Stimulated activated naive CD4-positive, alpha-beta T cell treated with Interleukin-2 at 50 U/mL for 16 hours (primary cell): ENCODE data around the gene HSPA1L.

Experiments
- DNase-seq: peaks from one replicate; lab custom pipeline; 2025; lab: John Stamatoyannopoulos, UW

The HSPA1L gene

DNA sequence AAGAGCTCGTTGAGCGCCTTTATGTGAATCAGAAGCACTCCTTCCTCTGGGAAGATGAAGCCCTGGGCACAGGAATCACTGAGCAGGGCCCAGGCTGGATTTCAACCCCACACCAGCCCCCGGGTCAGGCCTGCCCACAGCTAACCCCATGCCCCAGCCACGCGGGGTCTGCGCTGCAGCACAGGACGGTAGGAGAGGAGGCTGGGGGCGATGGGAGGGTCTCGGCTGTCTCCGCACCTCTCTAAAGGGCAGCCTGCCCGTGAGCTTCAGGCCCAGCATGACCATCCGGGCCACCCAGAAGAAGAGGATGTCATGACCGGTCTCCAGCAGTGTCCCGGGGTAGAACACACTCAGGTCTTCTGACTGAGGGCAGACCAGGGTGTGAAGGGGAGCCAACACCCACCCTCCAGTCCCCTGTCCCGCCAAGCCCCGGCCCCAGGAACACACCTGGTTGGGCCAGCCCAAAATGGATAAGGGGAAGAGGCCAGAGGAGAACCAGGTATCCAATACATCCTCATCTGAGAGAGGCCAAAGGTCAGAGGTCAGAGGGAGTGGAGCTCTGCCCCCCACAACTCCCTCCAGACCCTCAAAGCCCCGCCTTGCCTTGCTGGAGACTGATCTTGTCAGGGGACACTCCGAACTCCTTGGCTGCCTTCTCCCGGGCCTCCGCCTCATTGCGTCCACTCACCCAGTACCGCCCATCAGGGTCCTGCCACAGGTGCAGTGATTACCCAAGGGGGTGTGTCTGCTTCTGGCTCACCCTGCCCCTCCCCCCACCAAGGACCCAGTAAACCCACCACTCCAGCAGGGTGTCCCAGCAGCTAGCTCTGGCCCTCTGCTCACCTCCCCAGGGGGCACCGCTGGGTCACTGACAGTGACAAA lies 33.6 kb downstream of the HSPA1L start:
- no peak for DNase-seq

DNA sequence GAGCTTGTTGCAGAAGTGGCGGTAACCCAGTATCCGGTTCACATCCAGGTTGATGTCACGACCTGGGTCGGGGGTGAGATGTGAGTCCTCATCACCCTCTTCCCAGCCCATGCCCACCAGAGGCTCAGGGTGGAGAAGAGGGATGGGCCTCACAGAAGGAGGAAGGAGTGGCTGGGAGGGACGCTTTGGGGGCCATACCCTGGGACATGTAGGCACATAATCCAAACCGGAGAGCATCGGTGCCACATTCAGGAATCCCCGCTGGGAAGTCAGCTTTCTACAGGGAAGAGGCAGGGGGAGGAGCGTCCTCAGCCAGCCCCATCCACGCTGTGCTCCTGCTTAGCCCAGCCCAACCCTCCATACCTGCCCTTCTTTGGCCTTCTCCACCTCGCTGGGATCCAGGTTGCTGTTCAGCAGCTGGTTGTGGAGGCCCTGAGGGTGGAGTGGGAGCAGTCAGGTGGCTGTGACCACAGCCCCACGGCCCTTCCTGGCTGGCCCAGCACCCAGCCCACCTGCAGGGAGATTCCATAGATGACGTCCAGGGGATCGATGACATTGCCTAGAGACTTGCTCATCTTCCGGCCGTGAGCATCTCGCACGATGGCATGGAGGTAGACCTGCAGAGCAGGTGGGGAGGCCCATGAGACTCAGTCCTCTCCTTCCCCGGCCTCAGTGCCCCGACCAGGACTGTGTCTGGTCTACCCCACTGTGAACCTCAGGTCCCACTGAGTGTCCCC lies 34.4 kb downstream of the HSPA1L start:
- DNase-seq, result no peak

DNA sequence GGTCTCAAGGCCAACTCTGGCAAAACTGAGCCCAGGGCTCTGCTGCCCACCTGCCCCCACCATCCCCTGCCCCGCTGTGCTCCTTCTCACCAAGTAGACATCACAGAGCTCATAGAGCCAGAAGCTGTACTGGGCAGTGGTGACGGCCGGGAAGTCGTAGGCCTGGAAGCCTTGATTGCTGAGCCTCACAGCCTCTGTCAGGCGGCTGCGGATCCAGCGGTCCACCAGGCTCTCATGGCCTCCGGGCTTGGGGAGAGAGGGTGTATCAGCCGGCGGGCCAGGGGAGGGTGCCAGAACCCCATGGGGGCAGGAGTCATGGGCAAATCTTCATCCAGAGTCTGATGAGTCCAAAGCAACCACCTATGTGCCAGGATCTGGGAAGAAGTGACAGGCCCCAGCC lies 35.2 kb downstream of the HSPA1L start:
- no peak for DNase-seq

DNA sequence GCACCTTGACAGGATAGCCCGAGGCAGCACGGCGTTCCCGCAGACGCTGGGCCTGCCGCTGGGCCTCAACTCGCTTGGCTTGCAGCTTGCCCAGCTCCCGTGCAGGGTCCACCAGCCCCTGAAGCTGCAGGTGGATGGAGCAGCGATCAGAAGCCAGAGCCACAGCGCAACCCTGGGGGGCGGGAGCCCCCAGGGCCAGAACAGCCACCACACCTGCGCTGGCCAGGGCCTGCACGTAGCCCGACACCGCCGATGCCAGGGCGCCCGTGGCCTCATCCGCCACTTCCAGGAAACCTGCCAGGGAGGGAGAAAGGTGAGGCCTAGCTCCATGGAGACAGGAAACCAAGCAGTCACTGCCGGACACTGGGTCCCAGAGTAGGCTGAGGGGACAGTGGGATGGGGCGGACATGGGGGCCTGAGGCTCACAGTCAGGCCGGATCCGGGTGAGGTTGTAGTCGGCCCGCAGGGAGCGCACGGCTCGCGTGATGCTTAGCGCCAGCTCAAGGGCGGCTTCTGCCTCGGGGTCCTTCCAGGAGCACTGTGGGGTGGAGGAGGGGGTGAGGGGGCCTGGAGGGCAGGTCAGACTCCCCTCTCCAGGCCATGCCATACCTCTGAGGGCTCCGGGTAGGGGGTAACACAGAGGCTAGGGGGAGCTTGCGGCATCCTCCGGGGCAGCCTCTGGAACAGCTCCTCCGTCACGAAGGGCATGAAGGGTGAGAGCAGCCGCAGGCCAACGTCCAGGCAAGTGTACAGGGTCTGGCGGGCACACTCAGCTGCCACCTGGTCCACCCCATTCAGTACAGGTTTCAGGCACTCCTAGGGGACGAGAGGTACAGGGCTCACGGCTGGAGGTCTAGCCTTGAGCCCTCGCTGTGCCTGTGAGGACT lies 35.8 kb downstream of the HSPA1L start:
- no peak for DNase-seq

DNA sequence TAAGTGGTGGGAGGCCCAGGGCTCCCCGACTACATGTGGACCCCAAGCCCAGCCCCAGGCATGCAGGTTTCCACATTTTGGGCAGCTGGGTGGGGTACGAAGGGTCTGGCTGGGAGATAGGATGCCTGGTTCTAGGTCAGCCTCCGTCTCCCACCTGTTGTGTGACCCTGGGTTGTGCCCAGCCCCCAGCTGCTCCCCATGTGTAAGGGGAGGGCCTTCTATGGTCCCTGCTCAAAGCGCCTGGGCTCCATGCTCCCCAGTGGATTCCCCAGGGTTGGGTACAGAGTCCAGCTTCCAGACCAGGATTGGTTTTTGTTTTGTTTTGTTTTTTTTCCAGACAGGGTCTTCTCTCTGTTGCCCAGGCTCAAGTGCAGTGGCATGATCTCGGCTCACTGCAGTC lies 36.9 kb downstream of the HSPA1L start:
- DNase-seq, result no peak

DNA sequence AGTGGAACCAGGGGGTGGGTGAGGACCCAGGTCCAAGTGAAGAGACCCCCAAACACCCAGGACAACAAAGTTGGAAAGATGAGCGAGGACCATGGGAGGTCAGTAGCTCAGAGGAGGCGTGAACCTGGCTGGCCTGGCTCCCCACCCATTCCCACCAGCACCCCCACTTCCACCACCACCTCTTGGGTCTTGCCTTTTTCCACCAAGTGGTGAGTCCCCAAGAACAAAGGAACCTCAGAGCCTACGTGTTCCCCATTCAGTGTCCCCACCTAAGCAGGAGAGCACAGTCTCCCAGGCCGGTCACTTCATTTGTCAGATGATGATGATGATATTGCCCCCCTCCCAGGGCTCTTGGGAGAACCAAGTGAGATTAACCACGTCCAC lies 37.4 kb downstream of the HSPA1L start:
- DNase-seq, result no peak

DNA sequence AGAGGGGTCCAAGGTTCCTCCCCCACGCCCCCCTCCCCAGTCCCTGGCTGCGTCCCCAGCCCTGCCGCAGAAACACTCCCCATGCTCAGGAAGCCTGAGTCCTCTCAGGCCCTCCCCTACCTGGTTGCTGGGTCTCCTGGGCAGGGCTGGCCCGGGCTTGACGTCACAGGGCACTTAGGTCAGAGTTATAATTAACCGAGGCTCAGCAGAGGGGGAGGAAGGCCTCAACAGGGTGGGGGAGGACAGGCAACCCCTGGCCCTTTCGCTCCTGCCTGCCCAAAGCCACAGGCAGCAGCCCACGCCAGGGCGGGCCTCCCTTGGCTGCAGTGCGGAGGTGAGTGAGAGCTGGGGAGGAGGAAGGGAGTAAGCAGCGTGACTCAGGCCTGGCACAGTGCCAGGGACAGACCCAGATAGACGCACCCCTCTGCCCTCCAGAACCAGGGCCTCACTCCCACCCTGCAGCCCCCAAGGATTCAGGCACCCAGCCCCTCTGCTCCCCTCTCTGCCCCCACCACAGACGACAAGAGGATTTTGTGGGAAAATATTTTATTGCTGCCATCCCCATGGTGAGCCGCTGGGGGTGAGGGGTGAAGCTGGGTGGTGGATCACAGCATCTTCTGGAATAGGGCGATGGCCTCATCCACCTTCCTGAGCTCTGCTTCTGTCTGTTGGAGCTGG lies 38.0 kb downstream of the HSPA1L start, which contains the start of gene VWA7:
Gene VWA7, minus strand, starts transcription at position 340 of the 678 bp plus-strand sequence. CDS start 549 bp downstream, outside the sequence.
- DNase-seq, result peak; percentile 79

DNA sequence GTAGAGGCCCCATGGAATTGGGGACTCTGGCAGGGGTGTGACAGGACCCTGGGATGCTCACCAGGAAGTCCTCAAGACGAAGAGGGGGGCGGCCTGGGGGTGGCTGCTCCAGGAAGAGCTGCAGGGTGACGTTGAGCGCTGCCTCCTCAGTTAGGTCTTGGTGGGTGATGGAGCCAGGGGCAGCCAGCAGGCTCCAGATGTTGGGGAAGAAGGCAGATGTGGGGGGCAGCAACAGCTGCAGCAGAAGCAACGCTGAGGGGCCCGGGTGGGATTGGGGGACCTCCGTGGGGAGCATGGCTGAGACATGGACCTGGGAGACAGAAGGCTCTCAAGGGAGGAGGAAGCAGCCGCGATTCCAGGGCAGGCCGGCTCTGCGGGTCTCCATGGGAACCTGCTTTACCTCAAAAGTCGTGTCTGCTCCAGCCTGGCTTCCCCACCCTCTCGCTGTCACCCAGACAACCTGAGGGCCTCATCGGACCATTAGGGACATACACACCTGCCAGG lies 38.5 kb downstream of the HSPA1L start:
- no peak for DNase-seq

DNA sequence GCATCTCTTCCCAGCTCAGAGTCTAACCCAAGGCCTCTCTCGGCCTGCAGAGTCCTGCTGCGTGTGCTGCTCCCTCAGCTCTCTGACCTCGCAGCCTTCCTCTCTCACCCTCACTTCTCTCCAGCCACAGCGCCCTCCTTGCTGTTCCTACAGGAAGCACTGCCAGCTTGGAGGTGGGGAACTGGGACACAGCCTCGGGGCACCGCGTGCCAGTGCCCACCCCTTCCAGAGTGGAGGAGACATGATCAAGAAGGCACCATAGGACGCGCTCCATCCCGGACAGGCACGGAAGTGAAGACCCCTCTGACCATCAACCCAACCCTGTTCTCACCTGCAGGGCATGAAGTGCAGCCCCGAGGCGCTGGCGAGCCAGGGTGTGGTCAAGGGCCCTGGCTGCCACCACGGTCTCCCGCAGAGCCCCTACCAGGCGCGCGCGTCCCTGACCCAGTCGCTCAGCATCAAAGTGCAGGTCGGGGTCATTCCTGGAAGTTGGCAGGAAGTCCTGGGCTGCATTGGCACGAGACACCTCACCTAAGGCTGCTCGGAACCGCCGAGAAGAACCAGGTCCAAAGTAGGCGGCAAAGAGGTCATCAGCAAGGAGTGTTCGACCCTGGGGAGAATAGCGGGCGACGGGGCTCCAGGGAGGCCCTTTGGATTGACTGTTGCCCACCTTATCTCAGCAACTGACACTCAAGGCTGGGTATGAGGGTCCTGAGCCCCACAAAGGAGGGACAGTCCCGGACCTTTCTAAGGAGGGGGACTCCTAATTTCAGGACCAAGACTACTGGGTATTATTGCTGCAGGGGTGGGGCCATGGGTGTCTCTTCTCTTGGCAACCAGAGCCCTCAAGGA lies 39.2 kb downstream of the HSPA1L start:
- no peak for DNase-seq

DNA sequence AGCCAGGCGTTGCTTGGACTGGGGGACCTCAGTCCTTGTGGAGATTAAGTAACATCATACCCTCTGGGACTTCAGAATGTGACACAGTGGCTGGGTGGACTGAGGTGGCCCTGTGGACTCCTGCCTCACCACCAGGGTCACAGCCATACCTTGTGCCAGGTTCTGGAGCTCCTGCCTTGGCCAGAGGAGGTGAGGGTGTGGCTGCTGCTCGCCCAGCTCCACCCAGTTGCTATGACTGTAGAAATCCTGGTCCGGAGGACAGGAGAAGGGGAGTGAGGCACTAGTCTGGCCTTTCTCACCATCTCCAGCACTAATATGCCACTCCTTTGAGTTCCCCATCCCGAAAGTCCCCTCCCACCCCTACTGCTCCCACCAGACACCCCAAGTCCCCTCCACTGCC lies 39.9 kb downstream of the HSPA1L start:
- DNase-seq, result no peak

DNA sequence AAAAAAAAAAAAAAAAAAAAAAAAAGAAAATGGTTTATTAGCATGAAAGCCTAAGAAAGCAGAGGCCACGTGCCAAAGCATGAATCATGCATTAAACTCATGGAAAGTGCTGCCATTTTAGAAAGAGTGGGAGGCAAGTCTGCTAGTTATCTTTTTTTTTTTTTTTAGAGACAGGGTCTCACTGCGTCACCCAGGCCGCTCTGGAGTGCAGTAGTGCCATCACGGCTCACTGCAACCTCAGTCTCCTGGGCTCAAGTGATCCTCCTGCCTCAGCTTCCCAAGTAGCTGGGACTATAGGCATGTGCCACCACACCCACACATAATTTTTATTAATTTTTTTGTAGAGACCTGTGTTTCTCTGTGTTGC lies 43.1 kb downstream of the HSPA1L start:
- no peak for DNase-seq

DNA sequence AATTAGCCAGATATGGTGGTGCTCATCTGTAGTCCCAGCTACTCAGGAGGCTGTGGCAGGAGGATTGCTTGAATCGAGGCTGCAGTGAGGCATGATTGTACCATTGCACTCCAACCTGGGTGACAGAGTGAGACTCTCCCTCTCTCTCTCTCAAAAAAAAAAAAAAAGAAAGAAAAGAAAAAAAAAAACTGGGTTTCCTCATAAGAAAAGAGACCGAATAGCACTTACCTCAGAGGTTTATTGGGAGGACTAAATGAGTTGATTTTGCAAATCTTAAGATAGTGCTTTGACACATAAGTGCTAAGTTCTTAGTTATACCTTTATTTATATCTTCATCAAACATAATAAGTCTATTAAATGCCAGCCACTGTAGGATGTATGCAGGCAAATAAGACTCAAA lies 44.2 kb downstream of the HSPA1L start:
- DNase-seq, result no peak

DNA sequence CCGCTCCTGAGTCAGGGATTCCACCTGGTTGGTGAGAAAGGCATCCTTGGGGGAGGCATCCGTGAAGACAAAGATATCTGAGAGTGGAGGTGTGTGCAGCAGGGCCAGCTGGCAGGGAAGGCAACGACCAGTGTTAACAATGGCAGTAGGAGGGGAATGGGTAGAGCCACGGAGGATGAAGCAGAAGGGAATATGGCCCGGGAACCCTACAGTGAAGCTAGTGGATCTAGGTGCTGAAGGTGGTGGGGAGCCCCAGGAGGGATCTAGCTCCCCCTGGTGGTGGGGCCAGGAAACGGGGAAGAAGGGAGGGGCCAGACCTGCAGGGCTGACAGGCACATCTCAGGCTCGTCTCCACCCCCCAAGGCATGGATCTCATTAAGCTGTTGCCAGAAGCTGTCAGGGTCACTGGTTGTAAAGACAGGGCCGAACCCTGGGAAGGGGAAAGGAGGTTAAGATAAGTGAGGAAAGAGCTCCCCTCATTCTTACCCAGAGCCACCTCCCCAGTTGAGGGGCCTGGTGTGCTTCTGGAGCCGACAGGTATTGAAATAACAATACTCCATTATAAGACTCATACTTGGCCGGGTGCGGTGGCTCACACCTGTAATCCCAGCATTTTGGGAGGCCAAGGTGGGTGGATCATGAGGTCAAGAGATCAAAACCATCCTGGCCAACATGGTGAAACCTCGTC lies 45.3 kb downstream of the HSPA1L start:
- peak; percentile 73 for DNase-seq

DNA sequence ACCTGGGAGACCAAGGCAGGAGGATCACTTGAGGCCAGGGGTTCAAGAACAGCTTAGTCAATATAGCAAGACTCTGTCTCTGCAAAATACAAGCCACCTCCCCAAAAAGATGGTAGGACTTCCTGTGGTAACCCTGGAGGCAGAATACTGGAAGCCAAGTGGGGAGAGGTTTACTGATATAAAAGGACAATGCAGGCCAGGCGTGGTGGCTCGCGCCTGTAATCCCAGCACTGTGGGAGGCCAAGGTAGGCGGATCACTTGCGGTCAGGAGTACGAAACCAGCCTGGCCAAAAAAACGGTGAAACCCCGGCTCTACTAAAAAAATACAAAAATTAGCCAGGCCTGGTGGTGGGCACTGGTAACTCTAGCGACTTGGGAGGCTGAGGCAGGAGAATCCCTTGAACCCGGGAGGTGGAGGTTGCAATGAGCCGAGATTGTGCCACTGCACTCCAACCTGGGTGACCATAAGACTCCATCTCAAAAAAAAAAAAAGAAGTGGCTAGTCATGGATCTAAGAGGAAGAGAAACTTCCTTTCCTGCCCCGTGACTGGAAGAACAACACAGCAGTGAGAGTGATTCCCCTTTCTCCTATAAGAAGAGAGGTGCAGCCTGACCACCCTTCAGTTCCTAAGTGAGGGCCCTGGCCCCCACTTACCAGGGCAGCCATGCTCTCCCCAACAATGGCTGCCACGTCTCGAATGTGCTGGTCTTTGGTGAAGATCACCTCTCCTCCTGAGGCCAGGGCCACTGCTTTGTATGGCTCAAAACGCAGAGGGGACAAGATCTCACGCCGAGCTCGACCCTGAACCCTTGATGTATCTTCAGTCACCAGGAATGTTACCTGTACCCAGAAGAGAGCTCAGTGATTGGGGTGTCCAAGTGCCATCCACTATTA lies 46.5 kb downstream of the HSPA1L start:
- no peak for DNase-seq

DNA sequence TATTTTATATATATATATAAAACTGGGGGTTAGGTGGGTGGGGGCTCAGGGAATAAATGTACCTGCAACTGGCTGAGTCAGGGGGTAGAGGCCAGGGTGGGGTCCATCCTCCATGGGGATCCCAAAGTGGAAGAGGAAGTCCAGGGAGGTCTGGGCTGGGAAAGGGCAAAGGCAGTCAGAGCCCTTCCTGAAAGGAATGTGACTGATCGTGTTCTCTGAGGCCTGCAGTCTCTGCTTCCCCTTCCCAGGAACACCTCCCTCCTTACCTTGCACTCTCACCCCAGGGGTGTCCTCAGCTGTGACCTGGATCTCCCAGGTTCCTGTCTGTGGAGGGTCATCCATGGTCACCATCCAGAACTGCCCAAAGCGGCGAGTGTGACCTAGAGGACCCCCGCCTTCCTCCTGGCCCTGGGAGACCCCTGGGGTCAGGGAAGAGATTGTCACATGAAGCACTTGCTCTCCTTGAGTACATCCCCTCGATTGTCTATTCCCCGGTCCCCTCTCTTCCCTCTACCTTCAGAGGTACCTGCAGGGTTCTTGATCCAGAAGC lies 47.9 kb downstream of the HSPA1L start:
- no peak for DNase-seq

DNA sequence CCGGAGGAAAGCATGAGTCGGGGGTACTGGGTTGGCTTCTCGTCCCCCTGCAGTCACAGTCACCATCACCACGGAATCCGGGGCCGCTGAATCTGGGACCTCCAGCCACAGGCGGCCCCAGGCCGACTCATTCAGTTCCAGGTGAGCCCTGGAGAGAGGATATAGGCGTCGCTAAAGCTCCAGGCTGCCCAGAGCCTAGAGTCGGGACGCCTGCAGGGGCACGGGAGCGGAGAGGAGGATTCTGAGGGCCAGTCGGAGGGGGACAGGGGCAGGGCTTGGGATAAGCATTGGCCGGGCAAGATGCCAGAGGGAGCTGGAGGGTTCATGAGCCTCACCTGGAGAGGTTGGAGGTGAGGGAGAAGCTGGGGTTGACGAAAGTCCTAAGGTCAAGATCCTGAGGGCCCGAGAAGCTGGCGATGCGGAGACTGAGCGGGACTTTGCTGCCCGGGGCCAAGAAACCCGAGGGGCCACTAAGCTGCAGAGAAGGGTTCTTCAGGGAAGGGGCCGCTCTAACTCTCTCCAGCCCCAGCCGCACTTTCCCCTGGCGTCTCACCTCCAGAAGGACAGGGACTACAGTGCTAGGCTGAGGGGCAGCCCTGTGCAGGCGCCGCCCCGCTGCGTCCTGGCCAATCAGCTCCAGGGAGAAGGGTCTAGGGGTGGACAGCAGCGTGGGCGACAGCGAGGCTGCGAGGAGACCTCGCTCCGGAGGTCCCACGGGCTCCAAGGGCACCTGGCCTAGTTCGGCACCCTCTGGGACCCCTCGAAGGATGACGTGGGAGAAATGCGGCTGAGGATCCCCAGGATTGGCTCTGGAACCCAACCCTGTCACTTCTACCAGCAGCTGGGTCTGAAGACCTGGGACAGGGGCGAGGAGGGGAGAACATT lies 48.9 kb downstream of the HSPA1L start:
- no peak for DNase-seq

DNA sequence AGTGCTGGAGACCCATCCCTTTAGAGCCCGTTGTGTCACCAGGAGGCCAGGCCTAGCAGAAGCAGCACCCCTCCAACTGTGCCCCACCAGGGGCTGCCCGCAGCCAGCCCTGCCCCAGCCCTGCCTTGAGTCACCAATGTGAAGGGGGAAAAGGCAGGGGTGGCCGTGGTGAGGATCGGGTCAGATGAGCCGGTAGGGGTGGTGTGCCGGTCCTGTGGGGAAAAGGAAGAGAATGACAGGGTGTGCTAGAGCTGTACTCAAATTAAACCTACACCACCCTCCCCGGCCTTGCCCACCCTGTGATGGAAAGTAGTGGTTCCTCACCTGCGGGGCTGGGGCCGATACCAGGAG lies 49.5 kb downstream of the HSPA1L start:
- DNase-seq, result no peak

DNA sequence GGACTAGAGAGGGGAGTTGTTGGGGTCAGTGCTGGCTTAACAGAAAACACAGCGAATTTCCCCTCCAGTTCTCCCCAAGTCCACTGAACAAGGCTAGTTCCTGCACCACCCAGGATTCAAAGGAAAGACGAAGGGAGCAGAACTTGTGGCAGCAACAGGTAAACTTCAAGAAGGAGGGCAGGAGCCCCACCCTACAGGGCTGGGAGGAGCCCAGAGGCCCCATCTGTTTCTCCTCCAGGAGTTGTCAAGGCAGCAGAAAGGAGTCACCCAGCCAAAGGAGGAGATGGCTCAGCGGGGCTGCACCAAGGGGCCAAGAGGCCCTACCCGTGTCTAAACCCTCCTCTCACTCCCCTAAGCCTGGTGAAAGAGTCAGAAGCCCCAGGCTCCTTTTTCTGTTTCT lies 50.9 kb downstream of the HSPA1L start:
- DNase-seq, result no peak
